Measurements from ENCODE around the gene CEACAM21. TPM values are rescaled to one million over a fixed set of nuclear protein-coding genes. Genes with fewer than 3 reads are reported as not detected.
"Not testable (repeated sequence)": the region's sequence is repeated elsewhere in the genome, so short reads cannot be mapped to it uniquely, and the experiment has no call there.

CEACAM21 gene
- total RNA-seq, 2 experiments from 2014 or later: 41.8 to 49.4 TPM

DNA sequence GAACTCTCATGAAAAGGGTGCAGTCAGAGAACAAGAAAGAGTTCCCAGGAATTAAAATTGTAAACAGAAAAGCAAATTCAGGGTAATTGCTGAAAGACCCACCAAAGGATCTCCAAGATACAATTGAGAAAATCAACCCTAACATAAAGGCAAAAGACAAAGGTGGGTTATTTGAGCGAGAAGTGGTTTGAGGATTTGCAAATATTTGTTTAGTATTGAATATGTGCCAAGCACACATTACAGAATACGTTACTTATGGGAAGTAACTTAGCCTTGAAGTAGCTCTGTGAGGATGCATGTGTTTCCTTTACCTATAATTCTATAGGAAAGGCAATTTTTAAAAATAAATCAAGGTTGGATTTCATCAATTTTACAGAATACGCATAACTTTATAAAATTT lies 10.0 kb upstream of the CEACAM21 start:
- H3K4me3 Mint-ChIP-seq: no peak overlapping the region
- no peak overlapping the region for H3K27ac Mint-ChIP-seq
- ChIA-PET CTCF (interaction anchor here (0.8 to 1.8 kb wide), 8 partner anchors 10 to 117 kb away, joined by 3 to 14 read pairs (median 3); partner anchors contain the start of gene CEACAM21), POLR2A (interaction anchor here (0.9 to 1.0 kb wide), 2 partner anchors 17 to 208 kb away, joined by 3 to 7 read pairs; no protein-coding TSS in a partner anchor)
- peaks cover 28% of the 10 kb centered on the region for H3K36me3 Mint-ChIP-seq (ENCODE audit: low read depth)
- no peaks in the 10 kb centered on the region for H3K9me3 Mint-ChIP-seq (ENCODE audit: insufficient read depth)
- ATAC-seq (no peak), DNase-seq (no peak)
- H3K27me3 Mint-ChIP-seq (ENCODE audit: low read depth): peaks cover 24% of the 10 kb centered on the region
- peaks cover 39% of the 10 kb centered on the region for H3K4me1 Mint-ChIP-seq (ENCODE audit: low read depth)

- H3K9me3 Mint-ChIP-seq (ENCODE audit: insufficient read depth): no peaks in the 10 kb centered on the region
- H3K4me3 Mint-ChIP-seq: no peak overlapping the region
- peaks cover 12% of the 10 kb centered on the region for H3K4me1 Mint-ChIP-seq (ENCODE audit: low read depth)
- ATAC-seq (no peak), DNase-seq (no peak)
- POLR2A ChIA-PET: interaction anchor here (1.5 kb wide), 1 partner anchor 21 kb away, joined by 4 read pairs; no protein-coding TSS in a partner anchor
- peaks cover 18% of the 10 kb centered on the region for H3K27me3 Mint-ChIP-seq (ENCODE audit: low read depth)
- CTCF ChIA-PET: interaction anchor here (0.9 to 7.5 kb wide), 17 partner anchors 10 to 220 kb away, joined by 3 to 118 read pairs (median 9); partner anchors contain the start of gene DMAC2
- peaks cover 9% of the 10 kb centered on the region for H3K36me3 Mint-ChIP-seq (ENCODE audit: low read depth)
- no peak overlapping the region for H3K27ac Mint-ChIP-seq
Measured at GRCh38 chr19:41569481-41570150, 6.3 kb upstream of the CEACAM21 start.

- Mint-ChIP-seq H3K36me3 (ENCODE audit: low read depth) (peaks cover 8% of the 10 kb centered on the region), H3K4me1 (ENCODE audit: low read depth) (peaks cover 10% of the 10 kb centered on the region), H3K27ac (no peak overlapping the region), H3K4me3 (no peak overlapping the region), H3K9me3 (ENCODE audit: insufficient read depth) (no peaks in the 10 kb centered on the region), H3K27me3 (ENCODE audit: low read depth) (peaks cover 16% of the 10 kb centered on the region)
- DNase-seq (no peak), ATAC-seq (no peak)
- CTCF ChIA-PET: interaction anchor here (0.6 to 7.5 kb wide), 26 partner anchors 8 to 243 kb away, joined by 3 to 118 read pairs (median 4); partner anchors contain the start of genes B3GNT8 and DMAC2
- POLR2A ChIA-PET: interaction anchor here (1.2 kb wide), 1 partner anchor 39 kb away, joined by 3 read pairs; no protein-coding TSS in a partner anchor
Measured at GRCh38 chr19:41570179-41570578, 5.8 kb upstream of the CEACAM21 start.

- Mint-ChIP-seq H3K36me3 (ENCODE audit: low read depth) (peaks cover 8% of the 10 kb centered on the region), H3K9me3 (ENCODE audit: insufficient read depth) (no peaks in the 10 kb centered on the region), H3K27me3 (ENCODE audit: low read depth) (peaks cover 13% of the 10 kb centered on the region), H3K4me1 (ENCODE audit: low read depth) (peaks cover 15% of the 10 kb centered on the region), H3K27ac (no peak overlapping the region), H3K4me3 (no peak overlapping the region)
- ATAC-seq (peak; percentile 98), DNase-seq (peak; percentile 88)
- ChIA-PET CTCF (interaction anchor here (0.6 to 7.5 kb wide), 29 partner anchors 8 to 429 kb away, joined by 3 to 118 read pairs (median 4); partner anchors contain the start of genes B3GNT8 and DMAC2), POLR2A (interaction anchor here (1.2 kb wide), 1 partner anchor 39 kb away, joined by 3 read pairs; no protein-coding TSS in a partner anchor)
Measured at GRCh38 chr19:41570639-41571112, 5.3 kb upstream of the CEACAM21 start.

DNA sequence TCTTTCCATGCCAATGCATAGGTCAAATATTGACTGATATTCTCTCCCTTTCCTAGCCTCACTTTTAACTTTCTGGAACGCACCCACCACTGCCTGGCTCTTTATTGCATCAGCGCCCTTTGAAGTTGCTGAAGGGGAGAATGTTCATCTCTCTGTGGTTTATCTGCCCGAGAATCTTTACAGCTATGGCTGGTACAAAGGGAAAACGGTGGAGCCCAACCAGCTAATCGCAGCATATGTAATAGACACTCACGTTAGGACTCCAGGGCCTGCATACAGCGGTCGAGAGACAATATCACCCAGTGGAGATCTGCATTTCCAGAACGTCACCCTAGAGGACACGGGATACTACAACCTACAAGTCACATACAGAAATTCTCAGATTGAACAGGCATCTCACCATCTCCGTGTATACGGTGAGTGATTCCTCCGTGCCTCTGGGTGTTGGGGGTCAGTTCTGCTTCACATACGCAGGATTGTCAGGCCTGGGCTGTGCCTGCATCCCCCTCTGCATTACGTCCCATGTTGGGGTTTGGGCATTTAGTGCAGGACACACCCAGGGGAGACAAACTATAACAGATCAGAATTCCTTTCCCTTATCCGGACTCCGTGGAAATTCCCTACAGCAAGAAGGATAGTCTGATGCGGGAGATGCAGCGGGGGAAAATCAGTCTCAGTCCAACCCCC lies 1.3 kb downstream of the CEACAM21 start:
- H3K36me3 Mint-ChIP-seq (ENCODE audit: low read depth): peaks cover 34% of the 10 kb centered on the region
- CTCF ChIA-PET: interaction anchor here (1.6 to 2.5 kb wide), 2 partner anchors 19 to 127 kb away, joined by 5 to 9 read pairs; no protein-coding TSS in a partner anchor
- no peak overlapping the region for H3K27ac Mint-ChIP-seq

DNA sequence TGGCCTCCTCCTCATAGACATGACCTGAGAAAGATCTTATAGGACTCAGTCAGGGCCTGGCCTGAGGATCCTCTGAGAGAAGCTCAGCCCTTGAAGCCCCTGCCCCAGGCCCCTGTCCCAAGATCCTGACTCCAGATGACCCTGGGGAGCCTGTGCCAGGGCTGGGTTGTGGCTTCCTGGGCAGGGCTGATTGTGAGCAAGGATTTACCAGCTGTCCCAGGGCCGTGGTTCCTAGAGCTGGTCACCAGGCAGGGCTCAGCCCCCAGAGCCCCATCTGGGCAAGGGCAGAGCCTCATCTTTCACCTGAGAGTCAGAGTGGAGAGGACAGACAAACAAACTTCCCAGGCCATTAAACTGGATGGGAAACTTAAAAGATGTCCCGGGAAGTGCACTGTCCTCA lies 1.9 kb downstream of the CEACAM21 start:
- ChIA-PET CTCF (interaction anchor here (1.4 to 1.6 kb wide), 2 partner anchors 18 to 64 kb away, joined by 3 to 5 read pairs; no protein-coding TSS in a partner anchor), POLR2A (no interaction called here)
- Mint-ChIP-seq H3K36me3 (ENCODE audit: low read depth) (peaks cover 39% of the 10 kb centered on the region), H3K4me1 (ENCODE audit: low read depth) (peaks cover 21% of the 10 kb centered on the region), H3K9me3 (ENCODE audit: insufficient read depth) (peaks cover 28% of the 10 kb centered on the region), H3K27me3 (ENCODE audit: low read depth) (peaks cover 5% of the 10 kb centered on the region), H3K27ac (no peak overlapping the region), H3K4me3 (no peak overlapping the region)
- ATAC-seq (no peak), DNase-seq (no peak)

More for the DNA sequence above, 1.3 kb downstream of the CEACAM21 start:
- H3K27me3 Mint-ChIP-seq (ENCODE audit: low read depth): peaks cover 5% of the 10 kb centered on the region
- POLR2A ChIA-PET: no interaction called here
- H3K4me1 Mint-ChIP-seq (ENCODE audit: low read depth): peaks cover 21% of the 10 kb centered on the region
- H3K4me3 Mint-ChIP-seq: no peak overlapping the region
- ATAC-seq (no peak), DNase-seq (no peak)
- peaks cover 24% of the 10 kb centered on the region for H3K9me3 Mint-ChIP-seq (ENCODE audit: insufficient read depth)

DNA sequence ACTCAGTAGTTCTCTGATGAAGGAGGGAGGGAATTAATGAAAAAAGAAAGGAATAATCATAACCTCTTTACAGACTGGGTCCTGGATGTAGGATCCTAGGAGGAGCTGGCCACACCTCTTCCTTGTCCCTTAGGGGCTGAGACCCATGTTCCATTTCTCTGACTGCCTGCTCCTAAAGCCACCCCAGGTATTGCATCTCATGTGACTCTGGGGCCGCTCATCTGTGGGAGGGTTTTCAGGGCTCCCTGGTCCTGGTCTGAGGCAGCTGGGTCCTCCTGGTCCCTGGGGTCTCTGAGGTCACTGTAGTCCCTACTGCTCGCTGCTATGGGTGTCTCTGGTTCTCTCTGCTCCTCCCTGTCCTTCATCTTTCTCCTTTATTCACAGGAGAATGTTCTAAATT lies 2.9 kb downstream of the CEACAM21 start:
- H3K36me3 Mint-ChIP-seq (ENCODE audit: low read depth): peaks cover 50% of the 10 kb centered on the region

DNA sequence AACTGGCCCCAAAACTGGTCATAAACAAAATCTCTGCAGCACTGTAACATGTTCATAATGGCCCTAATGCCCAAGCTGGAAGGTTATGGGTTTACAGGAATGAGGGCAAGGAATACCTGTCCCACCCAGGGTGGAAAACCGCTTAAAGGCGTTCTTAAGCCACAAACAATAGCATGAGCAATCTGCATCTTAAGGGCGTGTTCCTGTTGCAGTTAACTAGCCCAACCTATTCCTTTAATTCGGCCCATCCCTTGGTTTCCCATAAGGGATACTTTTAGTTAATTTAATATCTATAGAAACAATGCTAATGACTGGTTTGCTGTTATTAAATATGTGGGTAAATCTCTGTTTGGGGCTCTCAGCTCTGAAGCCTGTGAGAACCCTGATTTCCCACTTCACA lies 5.1 kb downstream of the CEACAM21 start:
- H3K4me1 Mint-ChIP-seq (ENCODE audit: low read depth): peaks cover 12% of the 10 kb centered on the region
- H3K36me3 Mint-ChIP-seq (ENCODE audit: low read depth): peaks cover 51% of the 10 kb centered on the region
- H3K27ac Mint-ChIP-seq; DNase-seq; H3K4me3 Mint-ChIP-seq; ATAC-seq; H3K27me3 Mint-ChIP-seq (ENCODE audit: low read depth); POLR2A ChIA-PET: not testable (repeated sequence)
- H3K9me3 Mint-ChIP-seq (ENCODE audit: insufficient read depth): peaks cover 32% of the 10 kb centered on the region
- CTCF ChIA-PET: interaction anchor here (1.2 to 1.9 kb wide), 2 partner anchors 17 to 132 kb away, joined by 4 to 5 read pairs; no protein-coding TSS in a partner anchor

More for the DNA sequence above, 2.9 kb downstream of the CEACAM21 start:
- Mint-ChIP-seq H3K27me3 (ENCODE audit: low read depth) (peaks cover 2% of the 10 kb centered on the region), H3K4me3 (no peak overlapping the region), H3K4me1 (ENCODE audit: low read depth) (peaks cover 21% of the 10 kb centered on the region), H3K27ac (no peak overlapping the region), H3K9me3 (ENCODE audit: insufficient read depth) (peaks cover 32% of the 10 kb centered on the region)
- DNase-seq: no peak
- ChIA-PET POLR2A (no interaction called here), CTCF (interaction anchor here (0.9 to 1.6 kb wide), 4 partner anchors 8 to 63 kb away, joined by 3 to 5 read pairs (median 4); no protein-coding TSS in a partner anchor)
- no peak for ATAC-seq

DNA sequence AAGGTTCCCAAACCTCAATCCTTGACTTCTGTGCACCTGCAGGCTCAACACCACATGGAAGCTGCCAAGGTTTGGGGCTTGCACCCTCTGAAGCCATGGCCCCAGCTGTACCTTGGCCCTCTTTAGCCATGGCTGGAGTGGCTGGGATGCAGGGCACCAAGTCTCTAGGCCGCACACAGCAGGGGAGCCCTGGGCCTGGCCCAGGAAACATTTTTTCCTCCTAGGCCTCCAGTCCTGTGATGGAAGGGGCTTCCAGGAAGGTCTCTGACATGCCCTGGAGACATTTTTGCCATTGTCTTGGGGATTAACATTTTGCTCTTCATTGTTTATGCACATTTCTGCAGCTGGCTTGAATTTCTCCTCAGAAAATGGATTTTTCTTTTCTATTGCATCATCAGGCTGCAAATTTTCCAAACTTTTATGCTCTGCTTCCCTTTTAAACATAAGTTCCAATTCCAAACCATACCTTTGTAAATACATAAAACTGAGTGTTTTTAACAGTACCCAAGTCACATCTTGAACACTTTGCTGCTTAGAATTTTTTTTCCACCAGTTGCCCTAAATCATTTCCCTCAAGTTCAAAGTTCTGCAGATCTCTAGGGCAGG lies 6.7 kb downstream of the CEACAM21 start:
- peaks cover 51% of the 10 kb centered on the region for H3K36me3 Mint-ChIP-seq (ENCODE audit: low read depth)
- POLR2A ChIA-PET: not testable (repeated sequence)
- CTCF ChIA-PET: interaction anchor here (2.1 kb wide), 1 partner anchor 12 kb away, joined by 6 read pairs; no protein-coding TSS in a partner anchor

GRCh38 chr19:41584260-41584810 lies 8.4 kb downstream of the CEACAM21 start:
- H3K4me3 Mint-ChIP-seq: no peak overlapping the region
- peaks cover 32% of the 10 kb centered on the region for H3K9me3 Mint-ChIP-seq (ENCODE audit: insufficient read depth)
- H3K27ac Mint-ChIP-seq: no peak overlapping the region
- H3K4me1 Mint-ChIP-seq (ENCODE audit: low read depth): no peaks in the 10 kb centered on the region
- DNase-seq: no peak
- POLR2A ChIA-PET: no interaction called here
- no peak for ATAC-seq
- CTCF ChIA-PET: interaction anchor here (2.1 kb wide), 1 partner anchor 14 kb away, joined by 6 read pairs; no protein-coding TSS in a partner anchor
- H3K36me3 Mint-ChIP-seq (ENCODE audit: low read depth): peaks cover 44% of the 10 kb centered on the region
- H3K27me3 Mint-ChIP-seq (ENCODE audit: low read depth): no peaks in the 10 kb centered on the region

More for the DNA sequence above, 6.7 kb downstream of the CEACAM21 start:
- not testable (repeated sequence) for DNase-seq; H3K4me3 Mint-ChIP-seq; H3K4me1 Mint-ChIP-seq (ENCODE audit: low read depth); H3K27me3 Mint-ChIP-seq (ENCODE audit: low read depth); H3K27ac Mint-ChIP-seq; ATAC-seq
- H3K9me3 Mint-ChIP-seq (ENCODE audit: insufficient read depth): peaks cover 32% of the 10 kb centered on the region

- H3K36me3 Mint-ChIP-seq (ENCODE audit: low read depth): peaks cover 39% of the 10 kb centered on the region
- POLR2A ChIA-PET: no interaction called here
- CTCF ChIA-PET: no interaction called here
- H3K27me3 Mint-ChIP-seq (ENCODE audit: low read depth): no peaks in the 10 kb centered on the region
- no peak for DNase-seq
- no peaks in the 10 kb centered on the region for H3K4me1 Mint-ChIP-seq (ENCODE audit: low read depth)
- no peak overlapping the region for H3K27ac Mint-ChIP-seq
- peaks cover 32% of the 10 kb centered on the region for H3K9me3 Mint-ChIP-seq (ENCODE audit: insufficient read depth)
- no peak overlapping the region for H3K4me3 Mint-ChIP-seq
- no peak for ATAC-seq
Measured at GRCh38 chr19:41584931-41585330, 9.0 kb downstream of the CEACAM21 start.
